Endothelial cell of umbilical vein (primary cell): Measurements from ENCODE around the gene TOMM7.

Experiments
- CTCF ChIP-seq, 2 donors: IDR thresholded peaks; 1 replicate in 1 of 2; 2 replicates in 1 of 2; pipeline ENCODE4 v1.5.1; 2011; ENCODE audit warnings: low read length in 2 of 2, mild to moderate bottlenecking in 2 of 2, moderate library complexity in 2 of 2, control low read depth in 1 of 2, inconsistent platforms in 1 of 2, low read depth in 1 of 2; ENCODE audit not compliant: insufficient read depth in 1 of 2; ENCODE audit errors: extremely low read depth in 1 of 2
- POLR2A ChIP-seq: IDR thresholded peaks from 2 replicates; pipeline ENCODE4 v1.6.1; 2012; ENCODE audit warnings: low read depth, mild to moderate bottlenecking, control low read depth, low read length

- TF ChIP-seq CTCF (IDR thresholded peaks at IDR 0.05; ENCODE audit: extremely low read depth in 1 of 2, insufficient read depth in 1 of 2, low read depth in 1 of 2, low read length in 2 of 2): no peak
- TF ChIP-seq POLR2A: peak; percentile 24
Observed at GRCh38 chr7:22821702-22822485, 755 bp downstream of the TOMM7 start.
